ENCODE measurements around the gene TXNDC15. TPM values are rescaled to one million over a fixed set of nuclear protein-coding genes. Genes with fewer than 3 reads are reported as not detected.

Gene TXNDC15
- total and polyA plus RNA-seq, 2 of the 13 experiments (the other 11 are each of a cell fraction or from before 2014, with no cell fraction given) = 22.2 to 49.9 TPM

DNA sequence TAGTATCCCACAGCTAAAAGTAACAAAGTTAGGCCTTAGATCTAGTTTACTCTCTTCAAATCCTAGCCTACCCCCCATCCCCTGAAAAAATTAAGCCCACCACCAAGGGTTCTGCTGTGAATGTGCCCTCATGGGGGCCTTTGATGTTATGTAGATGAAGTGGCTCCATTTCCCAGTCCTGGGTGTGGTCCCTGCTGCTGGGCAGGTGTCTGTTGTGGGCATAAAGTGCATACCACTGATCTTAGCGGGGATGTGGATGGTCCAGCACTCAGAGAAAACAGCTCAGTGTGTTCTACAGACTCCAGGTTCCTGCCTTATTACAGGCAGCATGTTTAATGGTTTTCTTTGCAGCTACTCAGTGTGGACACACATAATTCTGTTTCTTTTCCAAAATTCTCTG, 32.6 kb downstream of the TXNDC15 start:
- Histone ChIP-seq H3K36me3 (replicated peaks in 1 of 2; ENCODE audit: control insufficient read depth in 1 of 2, insufficient read depth in 2 of 2, low read length in 2 of 2) (peaks cover 1 to 24% of the 10 kb centered on the region in 2 experiments; a peak in 2 of 5 replicates), H2AFZ (ENCODE audit: low read length) (no peak overlapping the region), H3K9me3 (ENCODE audit: low read length) (no peaks in the 10 kb centered on the region), H3K27me3 (ENCODE audit: control insufficient read depth in 1 of 2, insufficient read depth in 2 of 2, low read length in 2 of 2) (no peaks in the 10 kb centered on the region), H3K27ac (ENCODE audit: extremely low read length, insufficient read depth, low read length) (no peak overlapping the region), H3K4me3 (replicated peaks in 1 of 3; ENCODE audit: insufficient read depth in 1 of 3, low read depth in 2 of 3, low read length in 3 of 3) (no peak overlapping the region), H3K4me2 (ENCODE audit: low read depth, low read length) (no peak overlapping the region; the same call in 1 of the 2 replicates), H3K4me1 (ENCODE audit: insufficient read depth, low read length) (peaks cover 13% of the 10 kb centered on the region; the same call in 1 of the 2 replicates), H4K20me1 (ENCODE audit: insufficient read depth, low read length) (no peaks in the 10 kb centered on the region), H3K9ac (ENCODE audit: insufficient read depth, low read depth, low read length) (no peak overlapping the region), H3K79me2 (ENCODE audit: insufficient read depth, low read length) (peaks cover 4% of the 10 kb centered on the region)
- ATAC-seq = no peak
- TF ChIP-seq NCOA2 (CRISPR knock-in tag; IDR thresholded peaks at IDR 0.05) = no peak
- no peak for TF ChIP-seq U2AF1 (optimal IDR thresholded peaks at IDR 0.05; ENCODE audit: low read depth, low read length)
- TF ChIP-seq ZNF24 (IDR thresholded peaks at IDR 0.05) = no peak
- TF ChIP-seq HMG20A (CRISPR knock-in tag; IDR thresholded peaks at IDR 0.05; ENCODE audit: borderline replicate concordance) = no peak
- TF ChIP-seq KLF9 (CRISPR knock-in tag; IDR thresholded peaks at IDR 0.05; ENCODE audit: low read depth) = no peak
- no peak for TF ChIP-seq ZKSCAN8 (CRISPR knock-in tag; IDR thresholded peaks at IDR 0.05; ENCODE audit: borderline replicate concordance)
- TF ChIP-seq ZNF496 (CRISPR knock-in tag; IDR thresholded peaks at IDR 0.05; ENCODE audit: insufficient replicate concordance) = no peak
- TF ChIP-seq ZNF7 (CRISPR knock-in tag; IDR thresholded peaks at IDR 0.05) = no peak
- no peak for TF ChIP-seq ZNF564 (CRISPR knock-in tag; IDR thresholded peaks at IDR 0.05)
- TF ChIP-seq ZNF205 (CRISPR knock-in tag; IDR thresholded peaks at IDR 0.05) = no peak
- TF ChIP-seq ZNF816 (CRISPR knock-in tag; IDR thresholded peaks at IDR 0.05; ENCODE audit: borderline replicate concordance) = no peak
- no peak for TF ChIP-seq ZNF484 (CRISPR knock-in tag; IDR thresholded peaks at IDR 0.05; ENCODE audit: borderline replicate concordance, low read depth)
- no peak for TF ChIP-seq MAF1 (CRISPR knock-in tag; IDR thresholded peaks at IDR 0.05; ENCODE audit: borderline replicate concordance)
- TF ChIP-seq MYNN (CRISPR knock-in tag; IDR thresholded peaks at IDR 0.05; ENCODE audit: low read depth) = no peak
- TF ChIP-seq, protein P1, sequence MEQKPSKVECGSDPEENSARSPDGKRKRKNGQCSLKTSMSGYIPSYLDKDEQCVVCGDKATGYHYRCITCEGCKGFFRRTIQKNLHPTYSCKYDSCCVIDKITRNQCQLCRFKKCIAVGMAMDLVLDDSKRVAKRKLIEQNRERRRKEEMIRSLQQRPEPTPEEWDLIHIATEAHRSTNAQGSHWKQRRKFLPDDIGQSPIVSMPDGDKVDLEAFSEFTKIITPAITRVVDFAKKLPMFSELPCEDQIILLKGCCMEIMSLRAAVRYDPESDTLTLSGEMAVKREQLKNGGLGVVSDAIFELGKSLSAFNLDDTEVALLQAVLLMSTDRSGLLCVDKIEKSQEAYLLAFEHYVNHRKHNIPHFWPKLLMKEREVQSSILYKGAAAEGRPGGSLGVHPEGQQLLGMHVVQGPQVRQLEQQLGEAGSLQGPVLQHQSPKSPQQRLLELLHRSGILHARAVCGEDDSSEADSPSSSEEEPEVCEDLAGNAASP (CRISPR knock-in tag; IDR thresholded peaks at IDR 0.05; ENCODE audit: borderline replicate concordance) = no peak
- no peak for TF ChIP-seq ZNF34 (CRISPR knock-in tag; IDR thresholded peaks at IDR 0.05; ENCODE audit: borderline replicate concordance)
- no peak for TF ChIP-seq KDM4B (CRISPR knock-in tag; IDR thresholded peaks at IDR 0.05)
- no peak for TF ChIP-seq ZNF775 (CRISPR knock-in tag; IDR thresholded peaks at IDR 0.05; ENCODE audit: borderline replicate concordance)
- TF ChIP-seq MTF1 (CRISPR knock-in tag; IDR thresholded peaks at IDR 0.05) = no peak
- BruUV-seq (replicated peaks) = no TSS peak
- DNase-seq (ENCODE audit: low spot score) = no peak
- ChIA-PET POLR2A (interaction anchor here (0.7 to 1.6 kb wide), 2 partner anchors 117 to 169 kb away, joined by 3 read pairs; partner anchors contain the start of gene CAMLG), CTCF (ENCODE audit: low intra/inter-chr PET ratio, low total read pairs) (no interaction called here)
- no peak for FAIRE-seq
- intact Hi-C loops (cut with micrococcal nuclease; ENCODE audit: unreplicated experiment) (no loop called here), in situ Hi-C loops (cut with HindIII; ENCODE audit: extremely low pct_ligation_motif_present, low pct_unique_long_range_greater_than_20kb) (no loop called here)
- WGBS (ENCODE audit: low lambda C conversion rate) = 89% methylated on average over 1 of the region's 1 CpG

Measured in HepG2 (cell line).